ENCODE measurements around the gene GLRA2. TPM values are rescaled to one million over a fixed set of nuclear protein-coding genes. Genes with fewer than 3 reads are reported as not detected.

The GLRA2 gene
- polyA plus RNA-seq, 4 donors = 0.17 to 0.43 (median 0.32) TPM

GRCh38 chrX:14694611-14695010 lies 165.3 kb downstream of the GLRA2 start:
- no peak for DNase-seq (ENCODE audit: low read depth in 4 of 4, low spot score in 2 of 4)

- no peak for DNase-seq (ENCODE audit: low read depth in 4 of 4, low spot score in 2 of 4)
These were observed 168.1 kb downstream of the GLRA2 start for GRCh38 chrX:14697451-14697850.

GRCh38 chrX:14698790-14699189 lies 169.5 kb downstream of the GLRA2 start:
- DNase-seq (ENCODE audit: low read depth in 4 of 4, low spot score in 2 of 4) = no peak

GRCh38 chrX:14700982-14701381 lies 171.6 kb downstream of the GLRA2 start:
- no peak for DNase-seq (ENCODE audit: low read depth in 4 of 4, low spot score in 2 of 4)

GRCh38 chrX:14702145-14702544 lies 172.8 kb downstream of the GLRA2 start:
- no peak for DNase-seq (ENCODE audit: low read depth in 4 of 4, low spot score in 2 of 4)

GRCh38 chrX:14712096-14712495 lies 182.8 kb downstream of the GLRA2 start:
- no peak for DNase-seq (ENCODE audit: low read depth in 4 of 4, low spot score in 2 of 4)

GRCh38 chrX:14717949-14718348 lies 188.6 kb downstream of the GLRA2 start:
- DNase-seq (ENCODE audit: low read depth in 4 of 4, low spot score in 2 of 4) = no peak

GRCh38 chrX:14718403-14718802 lies 189.1 kb downstream of the GLRA2 start:
- DNase-seq (ENCODE audit: low read depth in 4 of 4, low spot score in 2 of 4) = no peak

- no peak for DNase-seq (ENCODE audit: low read depth in 4 of 4, low spot score in 2 of 4)
These were observed 199.7 kb downstream of the GLRA2 start for GRCh38 chrX:14729058-14729457.

- DNase-seq (ENCODE audit: low read depth in 4 of 4, low spot score in 2 of 4) = no peak
These were observed 209.3 kb downstream of the GLRA2 start for GRCh38 chrX:14738643-14739042.

GRCh38 chrX:14753441-14753840 lies 224.1 kb downstream of the GLRA2 start:
- DNase-seq (ENCODE audit: low read depth in 4 of 4, low spot score in 2 of 4) = no peak

GRCh38 chrX:14758029-14758491 lies 228.7 kb downstream of the GLRA2 start:
- no peak for DNase-seq (ENCODE audit: low read depth in 4 of 4, low spot score in 2 of 4)

GRCh38 chrX:14775416-14775815 lies 246.1 kb downstream of the GLRA2 start:
- peak in 2 of 4 donors; percentile 2 to 4 for DNase-seq (ENCODE audit: low read depth in 4 of 4, low spot score in 2 of 4)

- no peak for DNase-seq (ENCODE audit: low read depth in 4 of 4, low spot score in 2 of 4)
These were observed 247.6 kb downstream of the GLRA2 start for GRCh38 chrX:14776901-14777300.

- no peak for DNase-seq (ENCODE audit: low read depth in 4 of 4, low spot score in 2 of 4)
These were observed 248.2 kb downstream of the GLRA2 start for GRCh38 chrX:14777525-14777924.

GRCh38 chrX:14779580-14779979 lies 250.2 kb downstream of the GLRA2 start:
- DNase-seq (ENCODE audit: low read depth in 4 of 4, low spot score in 2 of 4) = no peak

Measured in left renal cortex interstitium (tissue), 4 donors.